Stimulated activated CD8-positive, alpha-beta memory T cell treated with anti-CD3 and anti-CD28 coated beads, Interleukin-4, amount 100 ng/mL, for 48 hours (primary cell): ENCODE results near the gene NLN.

Experiments used
- DNase-seq: peaks from one replicate; pipeline ENCODE4 v3.0.0-alpha.2; 2020

The NLN gene

DNA sequence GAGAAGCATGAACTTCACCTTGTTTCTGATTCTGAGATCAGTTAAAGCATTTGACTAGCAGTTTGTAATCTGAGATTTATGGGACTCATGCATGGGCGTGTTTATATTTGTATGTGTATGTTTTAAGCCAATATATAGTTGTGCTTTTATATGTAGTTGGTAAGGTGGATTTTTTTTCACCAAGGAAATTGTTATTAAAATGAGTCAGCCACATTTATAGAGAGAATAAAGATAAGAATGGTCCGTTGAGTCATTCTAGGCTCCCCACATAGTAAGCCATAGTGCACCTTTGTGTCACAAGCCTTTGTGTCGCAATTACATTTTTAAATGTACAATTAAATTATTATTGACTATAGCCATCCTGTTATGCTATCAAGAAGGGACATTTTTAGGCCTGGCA, 89.0 kb downstream of the NLN start:
- no peak for DNase-seq

- no peak for DNase-seq
These were observed 89.9 kb downstream of the NLN start for GRCh38 chr5:65811885-65812284.

DNA sequence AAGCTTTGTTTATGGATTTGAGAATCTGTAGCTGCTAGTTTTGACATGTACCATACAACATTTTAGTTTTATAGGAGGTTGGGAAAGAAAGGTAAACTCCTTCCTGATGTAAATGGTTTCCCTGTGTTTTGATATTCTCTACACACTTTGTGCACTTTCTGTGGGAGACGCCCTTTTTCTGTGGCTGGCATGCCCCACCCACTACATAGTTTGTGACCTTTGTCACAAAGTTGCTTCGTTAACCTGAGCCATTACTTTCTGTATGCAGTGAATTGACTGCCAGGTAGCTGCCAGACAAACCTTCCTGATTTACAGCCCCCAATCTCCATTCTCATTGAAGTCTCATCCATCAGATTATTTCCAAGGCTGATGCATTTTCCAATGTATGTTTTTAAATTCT, 90.6 kb downstream of the NLN start:
- DNase-seq: no peak

DNA sequence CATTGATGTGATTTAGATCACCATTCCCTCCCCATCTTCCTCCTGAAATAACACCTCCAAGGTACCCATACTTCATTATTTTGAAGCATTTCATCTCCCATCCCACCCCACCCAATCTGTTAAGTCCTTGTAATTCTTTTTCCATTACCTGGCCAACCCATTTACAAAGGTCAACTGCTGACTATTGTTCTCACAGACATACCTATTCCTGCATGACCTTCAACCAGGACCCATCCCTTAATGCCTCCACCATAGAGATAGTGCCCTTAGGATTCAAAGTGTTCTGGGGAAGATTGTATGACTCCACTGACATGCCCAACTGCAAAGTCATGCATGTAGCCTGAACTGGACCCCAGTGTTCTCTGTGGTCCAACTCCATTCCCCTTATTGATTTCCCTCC, 91.2 kb downstream of the NLN start:
- no peak for DNase-seq

DNA sequence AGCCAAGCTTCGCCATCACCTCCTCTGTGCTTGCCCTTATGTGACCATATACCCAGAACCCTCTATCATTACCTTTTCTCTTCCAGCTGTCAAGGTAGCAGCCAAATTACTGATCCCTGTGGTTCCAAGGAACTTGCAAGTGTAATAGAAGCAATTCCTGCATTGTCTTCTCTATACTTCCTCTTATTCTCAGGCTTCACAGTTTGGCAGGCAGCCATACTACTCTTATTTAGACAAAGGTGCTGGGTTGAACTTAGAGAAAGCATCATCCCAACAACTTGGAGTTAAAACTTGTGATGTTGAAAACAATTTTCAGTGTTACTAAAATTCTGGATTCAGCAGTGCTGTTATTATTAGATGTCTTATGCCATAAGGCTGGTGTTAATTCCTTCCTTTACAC, 93.2 kb downstream of the NLN start:
- DNase-seq: no peak

DNA sequence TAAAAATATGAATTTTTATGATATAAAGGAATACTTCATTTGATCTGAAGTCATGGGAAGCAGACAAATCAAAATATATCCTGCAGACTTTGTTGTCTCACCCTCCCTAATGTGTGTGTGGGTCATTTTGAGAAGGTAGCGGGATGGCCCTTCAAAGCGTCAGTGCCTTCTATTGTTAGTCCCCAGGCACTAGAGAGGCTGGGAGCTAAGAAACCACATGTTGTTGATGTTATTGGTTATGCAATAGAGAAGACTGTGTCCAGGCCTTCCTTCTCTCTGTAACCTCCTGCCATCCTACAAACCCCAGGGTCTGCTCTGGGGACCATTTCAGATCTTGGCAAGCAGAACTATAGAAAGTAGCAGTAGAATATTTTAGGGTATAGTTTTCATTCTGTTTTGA, 94.7 kb downstream of the NLN start:
- DNase-seq: no peak

DNA sequence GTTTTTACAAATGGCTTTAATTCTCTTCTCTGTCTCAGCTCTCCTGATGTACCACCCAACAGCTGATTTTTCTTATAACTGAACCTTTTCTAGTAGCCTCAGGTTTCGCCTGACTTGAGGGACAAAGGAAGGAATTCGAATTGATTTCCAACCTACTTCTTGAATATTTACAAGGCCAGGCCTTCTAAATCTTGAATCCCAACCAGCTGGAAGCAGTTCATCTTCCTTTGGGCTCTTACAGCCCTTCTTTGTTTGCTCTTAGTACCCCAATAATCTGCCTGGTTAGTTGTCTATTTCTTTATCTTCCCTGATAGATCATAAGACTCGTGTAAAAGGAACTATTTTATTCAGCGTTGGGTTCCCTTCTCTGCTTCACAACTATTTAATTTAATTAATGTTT, 95.9 kb downstream of the NLN start:
- no peak for DNase-seq

DNA sequence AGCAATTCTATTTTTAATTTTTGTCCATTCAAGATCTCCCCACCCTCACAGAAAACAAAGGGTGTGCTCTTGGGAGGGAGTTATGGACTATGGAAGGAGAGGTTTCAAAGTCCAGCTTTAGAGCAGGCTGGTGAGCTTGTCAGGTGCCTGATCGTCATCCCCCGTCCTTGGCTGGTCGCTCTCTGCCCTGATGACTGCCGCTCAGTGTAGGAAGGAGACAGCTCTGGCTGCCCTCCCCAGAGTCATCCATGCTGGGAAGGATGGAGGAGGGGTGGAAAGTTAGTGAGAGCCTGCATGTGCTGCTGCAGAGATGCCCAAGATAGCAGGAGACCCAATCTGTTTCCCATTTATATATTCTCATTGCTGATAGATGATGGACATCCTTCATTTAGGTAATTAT, 96.6 kb downstream of the NLN start:
- no peak for DNase-seq

GRCh38 chr5:65819215-65819904, 97.4 kb downstream of the NLN start:
- DNase-seq: no peak

GRCh38 chr5:65819905-65820240, 97.9 kb downstream of the NLN start:
- DNase-seq: no peak

DNA sequence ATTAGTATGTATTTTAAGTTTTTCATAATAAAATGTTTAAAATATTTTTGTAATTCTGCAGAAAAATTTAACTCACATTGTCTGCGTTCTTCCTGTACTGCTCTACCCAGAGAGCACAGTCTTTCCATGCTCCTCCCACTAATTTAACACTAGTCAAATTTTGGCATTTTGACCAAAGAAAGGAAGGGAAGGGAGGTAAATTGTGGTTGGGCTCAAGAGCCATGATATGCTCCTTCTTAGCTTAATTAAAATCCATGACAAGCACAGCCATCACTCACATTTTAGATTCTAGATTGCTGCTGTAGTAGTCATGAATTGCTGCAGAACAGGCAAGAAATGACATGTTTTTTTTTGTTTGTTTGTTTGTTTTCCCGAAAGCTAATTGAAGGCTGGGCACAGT, 98.4 kb downstream of the NLN start:
- no peak for DNase-seq

GRCh38 chr5:65821966-65822365, 100.0 kb downstream of the NLN start:
- DNase-seq: no peak

DNA sequence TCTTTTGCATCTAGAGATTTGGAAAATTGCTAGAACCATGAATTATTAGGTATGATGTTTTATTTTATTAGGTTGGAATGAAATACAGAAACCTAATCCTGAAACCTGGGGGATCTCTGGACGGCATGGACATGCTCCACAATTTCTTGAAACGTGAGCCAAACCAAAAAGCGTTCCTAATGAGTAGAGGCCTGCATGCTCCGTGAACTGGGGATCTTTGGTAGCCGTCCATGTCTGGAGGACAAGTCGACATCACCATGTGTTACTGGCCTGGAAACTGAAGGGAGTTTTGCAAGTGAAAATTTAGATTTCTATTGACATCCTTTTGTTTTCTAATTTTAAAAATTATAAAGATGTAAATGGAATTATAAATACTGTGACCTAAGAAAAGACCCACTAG, 100.7 kb downstream of the NLN start:
- no peak for DNase-seq

GRCh38 chr5:65823204-65823603, 101.2 kb downstream of the NLN start:
- no peak for DNase-seq

- DNase-seq: no peak
These were observed 101.9 kb downstream of the NLN start for GRCh38 chr5:65823845-65824445.

GRCh38 chr5:65825408-65826328, 103.7 kb downstream of the NLN start:
- DNase-seq: no peak

- no peak for DNase-seq
These were observed 106.3 kb downstream of the NLN start for GRCh38 chr5:65828022-65828896.

GRCh38 chr5:65830856-65831255, 108.9 kb downstream of the NLN start:
- no peak for DNase-seq

DNA sequence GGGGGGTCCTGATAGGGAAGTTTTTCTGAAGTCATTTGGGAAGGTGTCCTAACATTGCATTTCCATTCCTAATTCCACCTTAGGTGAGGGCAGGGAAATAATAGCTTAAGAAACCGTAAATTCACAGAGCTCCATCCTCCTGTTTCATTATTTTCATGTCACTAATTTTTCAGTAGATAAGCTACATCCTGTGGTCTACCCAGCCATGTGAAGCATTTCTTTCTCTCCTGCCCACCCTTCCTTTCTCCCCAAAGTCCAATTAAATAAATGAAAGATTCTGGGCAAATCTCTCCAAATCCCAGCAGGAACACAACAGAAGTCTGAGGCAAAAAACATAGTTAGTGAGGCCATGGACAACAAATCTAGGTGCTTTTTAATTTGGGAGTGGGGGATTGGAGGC, 109.3 kb downstream of the NLN start:
- no peak for DNase-seq

- DNase-seq: no peak
These were observed 110.1 kb downstream of the NLN start for GRCh38 chr5:65832152-65832551.

- no peak for DNase-seq
These were observed 110.7 kb downstream of the NLN start for GRCh38 chr5:65832603-65833228.

DNA sequence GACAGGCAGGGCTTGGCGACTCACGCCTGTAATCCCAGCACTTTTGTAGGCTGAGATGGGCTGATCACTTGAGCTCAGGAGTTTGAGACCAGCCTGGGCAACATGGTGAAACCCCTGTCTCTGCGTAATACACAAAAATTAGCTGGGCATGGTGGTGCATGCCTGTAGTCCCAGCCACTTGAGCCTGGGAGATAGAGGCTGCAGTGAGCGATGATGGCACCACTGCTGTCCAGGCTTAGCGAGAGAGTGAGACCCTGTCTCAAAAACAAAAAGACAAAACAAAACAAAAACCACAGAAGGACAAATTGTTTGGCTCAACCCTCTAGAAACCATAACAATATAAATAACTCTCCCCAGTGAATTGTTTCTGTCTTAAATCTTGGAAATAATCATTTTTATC, 111.8 kb downstream of the NLN start:
- DNase-seq: no peak

DNA sequence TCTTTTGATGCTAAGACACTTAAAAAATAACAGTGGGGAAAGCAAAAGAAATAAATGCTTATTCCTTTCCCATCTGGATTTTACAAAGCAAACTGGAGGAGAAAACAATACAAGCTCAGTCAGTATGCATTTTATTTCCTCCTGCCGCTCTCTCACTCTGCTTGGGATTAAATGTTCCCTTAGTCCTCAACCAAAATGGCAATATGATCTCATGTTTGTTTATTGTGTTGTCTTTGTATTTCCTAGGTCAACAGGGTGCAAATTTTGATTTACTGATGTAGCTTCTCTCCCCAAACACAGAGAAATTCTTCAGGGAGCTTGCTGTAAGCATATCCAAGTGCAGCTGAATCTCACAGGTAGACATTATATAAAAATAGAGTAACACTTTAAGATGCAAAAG, 112.3 kb downstream of the NLN start:
- no peak for DNase-seq
